Measurements from ENCODE around the gene TOE1.

The TOE1 gene

GRCh38 chr1:45385302-45385701, 45.3 kb downstream of the TOE1 start:
- DNase-seq (ENCODE audit: insufficient read length) = no peak
- no peak for TF ChIP-seq POLR2A (IDR thresholded peaks at IDR 0.05; ENCODE audit: low read depth, low read length)
- TF ChIP-seq TAF1 (IDR thresholded peaks at IDR 0.05; ENCODE audit: borderline replicate concordance, low read depth, low read length) = no peak
- no peak for TF ChIP-seq POLR2AphosphoS5 (IDR thresholded peaks at IDR 0.05; ENCODE audit: low read depth, low read length)
- no peak for FAIRE-seq

GRCh38 chr1:45386219-45386618, 46.2 kb downstream of the TOE1 start:
- DNase-seq (ENCODE audit: insufficient read length) (no peak), FAIRE-seq (no peak)
- no peak for TF ChIP-seq TAF1 (IDR thresholded peaks at IDR 0.05; ENCODE audit: borderline replicate concordance, low read depth, low read length)
- no peak for TF ChIP-seq POLR2A (IDR thresholded peaks at IDR 0.05; ENCODE audit: low read depth, low read length)
- TF ChIP-seq POLR2AphosphoS5 (IDR thresholded peaks at IDR 0.05; ENCODE audit: low read depth, low read length) = no peak
